ENCODE measurements around the gene DTL.
"Not testable (repeated sequence)": the region's sequence is repeated elsewhere in the genome, so short reads cannot be mapped to it uniquely, and the experiment has no call there.

The DTL gene

GRCh38 chr1:212035123-212035834 lies at the start of gene DTL, which contains the start of gene INTS7:
Gene DTL (plus strand): TSS chr1:212035748. CDS start chr1:212035891, 143 bp downstream.
Gene INTS7 (minus strand): TSS chr1:212035557. CDS start chr1:212035437, 120 bp downstream.
- Histone ChIP-seq H3K9ac (ENCODE audit: low read depth, low read length) (peak within 1 kb of the TSS; percentile 93), H3K9me3 (ENCODE audit: control insufficient read depth, insufficient read depth, low read length) (no peaks in the 10 kb centered on the region), H3K4me3 (ENCODE audit: low read depth, low read length) (peak within 1 kb of the TSS; percentile 99), H3K36me3 (ENCODE audit: control insufficient read depth, insufficient read depth, low read length) (peaks cover 1% of the 10 kb centered on the region), H3K4me1 (ENCODE audit: control insufficient read depth, insufficient read depth, low read length) (peaks cover 2% of the 10 kb centered on the region), H3K27me3 (ENCODE audit: control insufficient read depth, insufficient read depth, low read length) (no peaks in the 10 kb centered on the region)

- Histone ChIP-seq H3K9me3 (ENCODE audit: control insufficient read depth, insufficient read depth, low read length) (no peaks in the 10 kb centered on the region), H3K4me1 (ENCODE audit: control insufficient read depth, insufficient read depth, low read length) (no peaks in the 10 kb centered on the region), H3K4me3 (ENCODE audit: low read depth, low read length) (no peak overlapping the region), H3K36me3 (ENCODE audit: control insufficient read depth, insufficient read depth, low read length) (no peaks in the 10 kb centered on the region), H3K27me3 (ENCODE audit: control insufficient read depth, insufficient read depth, low read length) (no peaks in the 10 kb centered on the region), H3K9ac (ENCODE audit: low read depth, low read length) (no peak overlapping the region)
Observed at GRCh38 chr1:211986628-211987254, 48.8 kb upstream of the DTL start.

- H3K4me1 ChIP-seq (ENCODE audit: control insufficient read depth, insufficient read depth, low read length) = no peaks in the 10 kb centered on the region
- no peaks in the 10 kb centered on the region for H3K9me3 ChIP-seq (ENCODE audit: control insufficient read depth, insufficient read depth, low read length)
- H3K27me3 ChIP-seq (ENCODE audit: control insufficient read depth, insufficient read depth, low read length) = no peaks in the 10 kb centered on the region
- no peak overlapping the region for H3K9ac ChIP-seq (ENCODE audit: low read depth, low read length)
- no peaks in the 10 kb centered on the region for H3K36me3 ChIP-seq (ENCODE audit: control insufficient read depth, insufficient read depth, low read length)
- no peak overlapping the region for H3K4me3 ChIP-seq (ENCODE audit: low read depth, low read length)
Observed at GRCh38 chr1:211991695-211992094, 43.9 kb upstream of the DTL start.

GRCh38 chr1:211997426-211997825 lies 38.1 kb upstream of the DTL start:
- H3K4me3 ChIP-seq (ENCODE audit: low read depth, low read length); H3K27me3 ChIP-seq (ENCODE audit: control insufficient read depth, insufficient read depth, low read length); H3K36me3 ChIP-seq (ENCODE audit: control insufficient read depth, insufficient read depth, low read length); H3K9ac ChIP-seq (ENCODE audit: low read depth, low read length); H3K4me1 ChIP-seq (ENCODE audit: control insufficient read depth, insufficient read depth, low read length); H3K9me3 ChIP-seq (ENCODE audit: control insufficient read depth, insufficient read depth, low read length): not testable (repeated sequence)

DNA sequence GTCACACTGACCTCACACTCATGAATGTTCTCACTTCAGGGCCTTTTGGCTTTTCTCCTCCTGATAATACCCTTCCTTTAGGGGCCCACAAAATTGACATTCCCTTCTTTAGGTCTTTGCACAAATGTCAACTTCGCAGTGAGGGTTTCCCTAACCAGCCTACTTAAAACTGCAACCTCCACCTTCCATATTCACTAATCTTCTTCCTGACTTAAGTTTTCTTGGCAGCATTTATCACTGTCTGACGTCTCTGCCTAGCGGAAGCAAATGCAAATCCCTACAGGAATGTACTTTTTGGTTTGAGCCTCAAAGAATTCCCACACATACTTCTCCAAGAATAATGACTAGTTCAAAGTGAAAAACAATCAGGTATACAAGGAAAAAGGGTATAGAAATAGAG lies 33.0 kb upstream of the DTL start:
- no peaks in the 10 kb centered on the region for H3K36me3 ChIP-seq (ENCODE audit: control insufficient read depth, insufficient read depth, low read length)
- H3K9me3 ChIP-seq (ENCODE audit: control insufficient read depth, insufficient read depth, low read length) = no peaks in the 10 kb centered on the region
- no peaks in the 10 kb centered on the region for H3K4me1 ChIP-seq (ENCODE audit: control insufficient read depth, insufficient read depth, low read length)
- no peak overlapping the region for H3K4me3 ChIP-seq (ENCODE audit: low read depth, low read length)
- no peak overlapping the region for H3K9ac ChIP-seq (ENCODE audit: low read depth, low read length)
- no peaks in the 10 kb centered on the region for H3K27me3 ChIP-seq (ENCODE audit: control insufficient read depth, insufficient read depth, low read length)

- Histone ChIP-seq H3K4me3 (ENCODE audit: low read depth, low read length) (no peak overlapping the region), H3K36me3 (ENCODE audit: control insufficient read depth, insufficient read depth, low read length) (no peaks in the 10 kb centered on the region), H3K9ac (ENCODE audit: low read depth, low read length) (no peak overlapping the region), H3K9me3 (ENCODE audit: control insufficient read depth, insufficient read depth, low read length) (no peaks in the 10 kb centered on the region), H3K27me3 (ENCODE audit: control insufficient read depth, insufficient read depth, low read length) (no peaks in the 10 kb centered on the region), H3K4me1 (ENCODE audit: control insufficient read depth, insufficient read depth, low read length) (no peaks in the 10 kb centered on the region)
Observed at GRCh38 chr1:212004895-212005608, 30.5 kb upstream of the DTL start.

DNA sequence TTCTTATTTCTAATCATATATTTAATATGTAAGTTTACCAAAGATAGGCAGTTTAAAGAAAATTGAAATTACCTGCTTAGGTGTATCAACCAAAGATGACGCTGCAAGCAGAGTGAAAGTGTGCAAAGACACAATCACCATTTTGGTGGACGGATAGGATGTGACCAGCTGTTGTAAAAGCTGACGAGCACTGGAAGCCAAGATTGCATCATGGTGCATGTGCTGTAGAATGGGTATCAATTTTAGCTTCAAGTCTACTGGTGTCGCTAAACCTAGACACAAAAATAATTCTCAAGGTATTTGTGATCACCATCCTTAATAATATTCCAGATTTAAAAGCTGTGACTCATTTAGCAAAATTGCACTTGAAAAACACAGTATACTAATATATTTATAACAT lies 28.4 kb upstream of the DTL start:
- Histone ChIP-seq H3K27me3 (ENCODE audit: control insufficient read depth, insufficient read depth, low read length) (no peaks in the 10 kb centered on the region), H3K4me1 (ENCODE audit: control insufficient read depth, insufficient read depth, low read length) (no peaks in the 10 kb centered on the region), H3K36me3 (ENCODE audit: control insufficient read depth, insufficient read depth, low read length) (no peaks in the 10 kb centered on the region), H3K9ac (ENCODE audit: low read depth, low read length) (no peak overlapping the region), H3K9me3 (ENCODE audit: control insufficient read depth, insufficient read depth, low read length) (no peaks in the 10 kb centered on the region), H3K4me3 (ENCODE audit: low read depth, low read length) (no peak overlapping the region)

DNA sequence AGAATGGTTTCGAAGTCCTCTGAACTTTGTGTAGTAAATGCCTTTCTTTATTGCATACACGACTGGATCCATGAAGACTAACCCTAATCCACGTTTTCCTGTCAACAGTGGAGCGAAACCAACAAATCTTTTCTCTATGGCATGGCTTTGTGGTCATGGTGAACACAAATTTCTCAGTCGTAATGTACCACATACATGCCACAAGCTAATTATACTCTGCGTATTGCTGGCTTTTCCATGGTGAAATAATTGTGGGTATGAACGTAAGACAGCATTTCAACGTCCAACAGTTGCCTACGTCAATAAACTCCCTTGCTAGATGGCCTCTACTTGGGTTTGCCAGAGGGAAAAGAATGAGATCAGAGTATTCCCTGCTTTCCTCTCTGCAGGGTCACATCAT lies 27.7 kb upstream of the DTL start:
- H3K9ac ChIP-seq (ENCODE audit: low read depth, low read length) = no peak overlapping the region
- H3K4me3 ChIP-seq (ENCODE audit: low read depth, low read length) = no peak overlapping the region
- no peaks in the 10 kb centered on the region for H3K27me3 ChIP-seq (ENCODE audit: control insufficient read depth, insufficient read depth, low read length)
- H3K4me1 ChIP-seq (ENCODE audit: control insufficient read depth, insufficient read depth, low read length) = no peaks in the 10 kb centered on the region
- no peaks in the 10 kb centered on the region for H3K36me3 ChIP-seq (ENCODE audit: control insufficient read depth, insufficient read depth, low read length)
- H3K9me3 ChIP-seq (ENCODE audit: control insufficient read depth, insufficient read depth, low read length) = no peaks in the 10 kb centered on the region

DNA sequence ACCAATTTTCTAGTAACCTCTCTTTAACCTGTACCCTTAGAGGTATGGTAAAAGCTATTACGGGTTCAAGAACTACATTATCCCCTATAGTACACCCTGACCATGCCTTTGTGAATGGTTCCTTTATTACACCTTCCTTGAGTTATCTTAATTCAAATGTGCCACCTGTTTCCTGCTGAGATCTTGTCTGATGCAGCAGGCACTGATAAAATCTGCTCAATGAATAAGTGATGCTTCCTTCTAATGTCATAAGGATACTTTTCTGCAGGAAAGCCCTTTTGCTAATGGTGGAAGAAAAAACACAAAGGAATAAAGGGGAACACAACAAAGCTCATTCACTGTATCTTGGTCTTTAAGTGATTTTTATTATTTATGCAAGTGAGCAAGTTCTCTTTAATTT lies 26.0 kb upstream of the DTL start:
- Histone ChIP-seq H3K4me3 (ENCODE audit: low read depth, low read length) (no peak overlapping the region), H3K4me1 (ENCODE audit: control insufficient read depth, insufficient read depth, low read length) (no peaks in the 10 kb centered on the region), H3K9ac (ENCODE audit: low read depth, low read length) (no peak overlapping the region), H3K36me3 (ENCODE audit: control insufficient read depth, insufficient read depth, low read length) (no peaks in the 10 kb centered on the region), H3K9me3 (ENCODE audit: control insufficient read depth, insufficient read depth, low read length) (no peaks in the 10 kb centered on the region), H3K27me3 (ENCODE audit: control insufficient read depth, insufficient read depth, low read length) (no peaks in the 10 kb centered on the region)

GRCh38 chr1:212010004-212010403 lies 25.5 kb upstream of the DTL start:
- Histone ChIP-seq H3K9me3 (ENCODE audit: control insufficient read depth, insufficient read depth, low read length) (no peaks in the 10 kb centered on the region), H3K27me3 (ENCODE audit: control insufficient read depth, insufficient read depth, low read length) (no peaks in the 10 kb centered on the region), H3K36me3 (ENCODE audit: control insufficient read depth, insufficient read depth, low read length) (no peaks in the 10 kb centered on the region), H3K4me3 (ENCODE audit: low read depth, low read length) (no peak overlapping the region), H3K4me1 (ENCODE audit: control insufficient read depth, insufficient read depth, low read length) (no peaks in the 10 kb centered on the region), H3K9ac (ENCODE audit: low read depth, low read length) (no peak overlapping the region)

GRCh38 chr1:212012034-212012740 lies 23.4 kb upstream of the DTL start:
- H3K4me1 ChIP-seq (ENCODE audit: control insufficient read depth, insufficient read depth, low read length) = no peaks in the 10 kb centered on the region
- H3K9ac ChIP-seq (ENCODE audit: low read depth, low read length) = no peak overlapping the region

More at GRCh38 chr1:212012034-212012740, 23.4 kb upstream of the DTL start:
- no peaks in the 10 kb centered on the region for H3K27me3 ChIP-seq (ENCODE audit: control insufficient read depth, insufficient read depth, low read length)
- no peak overlapping the region for H3K4me3 ChIP-seq (ENCODE audit: low read depth, low read length)
- H3K9me3 ChIP-seq (ENCODE audit: control insufficient read depth, insufficient read depth, low read length) = no peaks in the 10 kb centered on the region
- H3K36me3 ChIP-seq (ENCODE audit: control insufficient read depth, insufficient read depth, low read length) = no peaks in the 10 kb centered on the region

All from iPS-15b (cell line).